ENCODE data around the gene NHSL2.

The NHSL2 gene

DNA sequence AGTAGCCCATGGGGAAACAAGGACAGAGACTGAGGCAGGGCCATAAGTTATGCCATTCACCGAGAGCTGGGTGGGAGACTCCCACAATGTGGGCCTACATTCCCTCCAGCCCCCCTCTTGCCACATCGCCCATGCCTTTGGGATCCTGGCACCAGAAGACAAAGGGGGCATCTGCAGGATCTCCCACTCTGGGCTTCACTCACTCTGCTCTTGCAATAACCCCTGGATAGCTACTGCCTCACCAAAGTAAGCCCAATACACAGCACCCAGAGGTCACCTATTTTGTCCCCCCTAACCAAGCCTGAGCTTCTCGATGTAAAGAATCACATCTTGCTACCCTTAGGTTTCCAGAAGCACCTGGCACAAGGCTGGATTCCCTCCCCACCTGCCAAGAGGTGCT, 221.8 kb downstream of the NHSL2 start:
- peak overlapping the region; percentile 34 for H3K4me3 ChIP-seq (replicated peaks; ENCODE audit: low read depth, low read length)
- no peak for DNase-seq (ENCODE audit: low read depth)
- TF ChIP-seq CTCF (IDR thresholded peaks at IDR 0.05; ENCODE audit: low read length, missing control alignments) = no peak

DNA sequence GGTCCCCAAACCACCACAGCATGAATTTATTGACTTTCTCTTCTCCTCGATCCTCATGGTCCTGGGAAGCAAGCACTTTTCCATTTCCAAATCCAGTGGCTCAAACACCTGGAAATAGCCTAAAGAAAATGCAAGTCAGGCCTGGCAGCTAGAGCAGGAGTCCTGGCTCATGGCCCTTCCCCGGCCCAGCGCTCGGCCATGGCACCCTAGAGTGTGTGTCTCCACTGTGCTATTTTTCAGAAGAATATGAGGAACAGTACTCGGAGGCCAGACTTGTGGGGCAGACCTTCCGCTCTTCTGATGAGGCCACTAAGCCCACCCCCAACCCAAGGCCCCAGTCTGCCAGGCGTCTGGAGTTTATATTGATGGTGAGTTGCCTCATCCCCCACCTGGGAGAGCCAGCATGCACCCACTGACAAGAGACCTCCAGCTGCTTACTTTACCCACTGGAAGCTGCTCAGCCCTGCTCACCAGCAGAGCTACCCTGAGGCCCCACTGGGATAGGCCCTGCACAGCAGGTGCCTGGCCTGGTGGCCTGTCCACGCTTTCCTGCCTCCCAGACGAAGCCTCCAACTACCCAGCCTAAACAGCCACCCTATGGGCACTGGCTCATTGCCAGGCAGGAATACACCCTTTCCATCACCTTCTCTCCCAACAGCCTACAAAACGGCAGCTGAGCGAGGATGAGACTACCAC, 223.4 kb downstream of the NHSL2 start:
- TF ChIP-seq CTCF (IDR thresholded peaks at IDR 0.05; ENCODE audit: low read length, missing control alignments) = no peak
- H3K4me3 ChIP-seq (replicated peaks; ENCODE audit: low read depth, low read length) = no peak overlapping the region
- no peak for DNase-seq (ENCODE audit: low read depth)

DNA sequence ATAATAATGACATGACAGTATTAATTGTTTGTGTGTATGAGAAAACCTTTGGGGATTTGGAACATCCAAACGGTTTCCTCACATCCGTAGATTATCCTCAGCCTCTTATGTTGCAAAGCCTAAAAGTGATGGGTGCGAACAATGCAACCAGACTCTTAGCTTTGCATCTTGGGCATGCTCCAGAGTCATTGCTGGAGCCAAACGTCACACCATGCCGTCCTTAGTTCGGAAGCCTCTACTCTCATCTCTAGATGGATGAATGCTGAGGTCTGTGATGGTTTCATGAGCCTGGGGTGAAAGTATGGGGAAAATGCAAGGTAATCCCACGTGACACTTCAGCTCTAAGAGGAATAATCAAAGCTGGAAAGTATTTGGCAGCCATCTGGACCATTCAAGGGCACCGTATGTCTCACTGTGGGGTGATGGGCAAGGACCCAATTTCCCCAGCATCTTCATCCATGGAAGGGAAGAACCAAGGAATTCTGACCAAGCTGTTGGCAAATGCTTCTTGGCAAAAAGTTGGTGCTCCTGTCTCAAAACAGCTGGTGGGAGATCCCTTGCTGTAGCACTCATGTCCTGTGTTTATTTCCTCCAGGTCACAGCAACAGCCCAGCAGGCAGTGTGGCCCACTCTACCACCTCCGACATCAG, 227.3 kb downstream of the NHSL2 start:
- H3K4me3 ChIP-seq (replicated peaks; ENCODE audit: low read depth, low read length) = no peak overlapping the region
- DNase-seq (ENCODE audit: low read depth) = no peak
- no peak for TF ChIP-seq CTCF (IDR thresholded peaks at IDR 0.05; ENCODE audit: low read length, missing control alignments)

GRCh38 chrX:72139538-72139937, 228.9 kb downstream of the NHSL2 start:
- TF ChIP-seq CTCF (IDR thresholded peaks at IDR 0.05; ENCODE audit: low read length, missing control alignments) = no peak
- no peak for DNase-seq (ENCODE audit: low read depth)
- H3K4me3 ChIP-seq (replicated peaks; ENCODE audit: low read depth, low read length) = no peak overlapping the region

DNA sequence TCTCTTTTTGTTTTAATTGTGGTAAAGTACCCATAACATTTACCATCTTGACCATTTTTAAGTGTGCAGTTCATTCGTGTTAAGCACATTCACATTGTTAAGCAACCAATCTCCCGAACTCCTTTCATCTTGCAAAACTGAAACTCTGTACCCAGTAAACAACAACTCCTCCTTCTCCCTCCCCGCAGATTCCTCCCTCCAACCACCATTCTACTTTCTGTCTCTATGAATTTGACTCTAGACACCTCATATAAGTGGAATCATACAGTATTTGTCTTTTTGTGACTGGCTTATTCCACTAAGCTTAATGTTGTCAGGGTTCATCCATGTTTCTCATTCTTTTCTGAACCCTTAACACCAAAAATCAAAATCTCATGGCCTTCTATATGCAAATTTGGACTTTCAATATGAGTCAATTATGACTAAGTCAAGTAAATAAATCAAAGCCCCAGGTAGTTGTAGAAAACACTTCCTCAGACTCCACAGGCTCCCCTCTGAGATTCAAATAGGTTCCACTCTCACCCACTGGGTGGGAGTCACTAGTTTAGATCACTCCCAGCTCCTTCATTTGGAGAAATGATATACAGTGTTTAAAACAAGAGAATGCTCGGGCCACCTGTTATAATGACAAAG, 230.8 kb downstream of the NHSL2 start:
- no peak for TF ChIP-seq CTCF (IDR thresholded peaks at IDR 0.05; ENCODE audit: low read length, missing control alignments)
- no peak for DNase-seq (ENCODE audit: low read depth)
- no peak overlapping the region for H3K4me3 ChIP-seq (replicated peaks; ENCODE audit: low read depth, low read length)

DNA sequence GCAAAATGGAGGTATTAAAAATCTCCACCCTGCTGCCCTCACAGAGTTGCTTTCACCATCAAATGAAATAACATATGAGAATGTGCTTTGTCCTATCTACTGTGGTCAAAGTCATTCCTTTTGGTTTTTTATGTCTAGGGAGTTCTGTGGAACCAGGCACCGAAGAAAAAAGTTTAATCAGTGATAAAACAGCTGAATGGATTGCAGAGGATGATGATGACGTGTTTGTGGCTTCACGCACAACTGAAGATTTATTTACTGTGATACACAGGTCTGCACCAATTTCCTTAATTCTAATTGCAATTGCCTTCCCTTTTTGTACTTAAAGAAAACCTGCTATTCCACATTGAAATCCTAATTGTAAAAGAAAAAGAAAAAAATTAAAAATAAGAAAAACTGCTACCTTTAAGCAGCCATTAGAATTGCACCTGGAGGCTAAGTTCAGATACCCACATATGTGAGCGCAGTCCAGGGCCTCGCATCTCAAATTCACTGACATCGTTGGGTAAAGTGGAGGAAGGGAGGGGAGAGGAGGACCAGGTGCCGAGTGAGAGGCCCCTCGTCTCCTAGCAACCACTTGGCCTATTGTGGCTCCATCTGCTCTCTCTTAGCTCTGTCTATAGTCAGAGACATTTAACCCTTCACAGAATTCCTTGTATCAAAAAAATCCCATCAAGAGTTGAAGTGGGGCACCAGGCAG, 231.6 kb downstream of the NHSL2 start:
- no peak overlapping the region for H3K4me3 ChIP-seq (replicated peaks; ENCODE audit: low read depth, low read length)
- DNase-seq (ENCODE audit: low read depth) = no peak
- TF ChIP-seq CTCF (IDR thresholded peaks at IDR 0.05; ENCODE audit: low read length, missing control alignments) = no peak

All from fibroblast of pulmonary artery (primary cell).